Heart left ventricle (tissue), 16 donors: ENCODE data around the gene TBC1D8. TPM values are rescaled to one million over a fixed set of nuclear protein-coding genes. Genes with fewer than 3 reads are reported as not detected.

ENCODE experiments used
- ATAC-seq, 4 donors: fragments of 200-7000 bp; cut with Tn5 transposase; one replicate each; pipeline ENCODE4 v1.9.1; 2020 to 2022; ENCODE audit warnings: moderate library complexity in 4 of 4, mild to moderate bottlenecking in 3 of 4, moderate number of reproducible peaks in 1 of 4
- DNase-seq, 5 donors: peaks; one replicate each; pipeline ENCODE4 v3.0.0-alpha.2; 2020
- H3K27ac ChIP-seq, 12 donors: fragments of 200-600 bp; sonication (generic) in 4 of 12; one replicate each; pipeline versions ENCODE4 v1.5.0 to v1.8.0; 2016 to 2022; ENCODE audit warnings: mild to moderate bottlenecking in 2 of 12
- H3K27me3 ChIP-seq, 9 donors: fragments of 200-600 bp; sonication (generic) in 2 of 9; one replicate each; pipeline versions ENCODE4 v1.5.1 to v1.8.0; 2016 to 2022; ENCODE audit warnings: mild to moderate bottlenecking in 3 of 9
- H3K36me3 ChIP-seq, 9 donors: fragments of 200-600 bp; sonication (generic) in 2 of 9; one replicate each; pipeline versions ENCODE4 v1.5.0 to v1.8.0; 2018 to 2022; ENCODE audit warnings: mild to moderate bottlenecking in 2 of 9
- H3K4me1 ChIP-seq, 12 donors: fragments of 200-600 bp; sonication (generic) in 4 of 12; one replicate each; pipeline versions ENCODE4 v1.5.0 to v1.8.0; 2016 to 2022; ENCODE audit warnings: mild to moderate bottlenecking in 3 of 12
- H3K4me3 ChIP-seq, 12 donors: fragments of 200-600 bp; sonication (generic) in 4 of 12; one replicate each; pipeline versions ENCODE4 v1.5.0 to v1.8.0; 2017 to 2022; ENCODE audit warnings: mild to moderate bottlenecking in 9 of 12, moderate library complexity in 4 of 12
- H3K9me3 ChIP-seq, 12 donors: fragments of 200-600 bp; sonication (generic) in 4 of 12; one replicate each; pipeline versions ENCODE4 v1.5.0 to v1.8.0; 2016 to 2022; ENCODE audit warnings: mild to moderate bottlenecking in 1 of 12
- POLR2A ChIP-seq, 2 donors: fragments of 450-650 bp; IDR thresholded peaks; one replicate each; pipeline ENCODE4 v1.6.1; 2017; ENCODE audit warnings: antibody characterized with exemption in 2 of 2, mild to moderate bottlenecking in 2 of 2, moderate library complexity in 2 of 2
- WGBS, 4 donors: extraction: QIAGEN DNeasy Blood & Tissue Kit in 2 of 4; methylation state at CpG; one replicate each; pipeline versions ENCODE4 v1.1.5 to v1.1.7; 2013 to 2018; 5-methylcytosine and 5-hydroxymethylcytosine counted together
- intact Hi-C, 10 donors: fragments of 100-400 bp; cut with DNase I; formaldehyde crosslinking; loops; one replicate each; pipeline versions ENCODE4 v1.11.1 to v1.14.2; 2022
- polyA plus RNA-seq, 2 donors: library from polyadenylated mRNA; stranded (reverse); fragments of 200-250 nt; gene quantifications; one replicate each; pipeline ENCODE4 v1.2.3, GENCODE V29; 2013
- total RNA-seq, 9 donors: library from RNA; depleted of rRNA in 2 of 9; stranded (reverse); fragments of >200 nt in 2 of 9; fragmentation: NEBNext Ultra II Directional in 3 of 9; extraction: Animal tissue kit (Norgen Biotek cat#: 25700) in 3 of 9; gene quantifications; one replicate each; pipeline versions ENCODE4 v1.1.0 to v1.2.4, GENCODE V29; 2016 to 2023
- TF ChIP-seq, protein P1 (sequence below), 12 donors: fragments of 200-600 bp; sonication (generic) in 4 of 12; IDR thresholded peaks; one replicate each; pipeline versions ENCODE4 v1.5.0 to v1.8.0; 2018 to 2022; ENCODE audit warnings: antibody characterized with exemption in 12 of 12, mild to moderate bottlenecking in 5 of 12
- donor health status: ischemic (EF 13 %, LVEDD 7.1; RV severe dilation, severe dysfunction).
- donor health status: healthy with polysubstance abuse.
- donor health status: DM: no; HTN: yes; CAD: no.
- donor health status: DM: no; HTN: no; CAD: no.
- donor health status: ischemic (EF 25% LVEDD 6.9; RV normal size, moderate dysfunction).
- donor health status: ischemic (EF 25% LVEDD 5.7; RV mildly dilated, moderate dysfunction).
- donor health status: healthy.
- donor health status: DM: yes; HTN: yes; CAD: no.
- donor health status: ischemic (EF 35%, LVEDD 5.7; RV mildly dilated, moderate dysfunction).
- donor health status: nonischemic (EF 11% LVEDD 7.7; RV severe dilation, severe dysfunction).
- donor health status: DM: yes; HTN: yes; CAD: no.
- donor health status: PGD.
- donor health status: ischemic (EF 29% LVEDD 5.4; RV normal size, mild dysfunction).
- donor health status: nonischemic (EF 23%, LVEDD 6.1; RV moderate dilation, normal function).

TBC1D8 gene
- total and polyA plus RNA-seq, 11 donors, result 30.1 to 61.7 (median 42.9) TPM

DNA sequence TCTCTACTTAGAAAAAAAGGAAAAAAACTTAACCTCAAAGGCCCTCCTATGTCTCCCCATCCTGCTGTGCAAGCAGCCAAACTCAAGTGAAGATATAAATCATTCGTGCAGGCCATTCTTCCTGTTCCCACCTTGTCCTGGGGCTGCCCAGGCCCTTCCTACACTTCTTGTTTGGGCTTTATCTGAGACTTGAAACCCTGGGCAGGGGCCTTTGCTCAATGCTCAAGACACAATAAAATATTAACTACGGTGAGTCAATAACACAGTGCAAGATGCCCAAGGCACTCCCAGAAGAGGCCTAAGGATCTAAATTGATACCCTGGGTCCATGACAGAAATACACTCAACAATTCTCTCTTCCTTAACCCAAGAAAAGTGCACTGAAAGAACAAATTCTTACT lies 67.6 kb downstream of the TBC1D8 start:
- Histone ChIP-seq H3K4me1 (peaks cover 0 to 9% (median 0%) of the 10 kb centered on the region in 12 donors), H3K27ac (no peak overlapping the region), H3K27me3 (no peaks in the 10 kb centered on the region), H3K9me3 (no peaks in the 10 kb centered on the region), H3K4me3 (no peak overlapping the region), H3K36me3 (peaks cover 0 to 10% (median 0%) of the 10 kb centered on the region in 9 donors)
- ATAC-seq (no peak), DNase-seq (no peak)
- WGBS, 4 donors, result 46 to 79% (median 75%) methylated on average over 2 of the region's 2 CpGs
- TF ChIP-seq POLR2A (IDR thresholded peaks at IDR 0.05), result no peak
- TF ChIP-seq, protein P1, sequence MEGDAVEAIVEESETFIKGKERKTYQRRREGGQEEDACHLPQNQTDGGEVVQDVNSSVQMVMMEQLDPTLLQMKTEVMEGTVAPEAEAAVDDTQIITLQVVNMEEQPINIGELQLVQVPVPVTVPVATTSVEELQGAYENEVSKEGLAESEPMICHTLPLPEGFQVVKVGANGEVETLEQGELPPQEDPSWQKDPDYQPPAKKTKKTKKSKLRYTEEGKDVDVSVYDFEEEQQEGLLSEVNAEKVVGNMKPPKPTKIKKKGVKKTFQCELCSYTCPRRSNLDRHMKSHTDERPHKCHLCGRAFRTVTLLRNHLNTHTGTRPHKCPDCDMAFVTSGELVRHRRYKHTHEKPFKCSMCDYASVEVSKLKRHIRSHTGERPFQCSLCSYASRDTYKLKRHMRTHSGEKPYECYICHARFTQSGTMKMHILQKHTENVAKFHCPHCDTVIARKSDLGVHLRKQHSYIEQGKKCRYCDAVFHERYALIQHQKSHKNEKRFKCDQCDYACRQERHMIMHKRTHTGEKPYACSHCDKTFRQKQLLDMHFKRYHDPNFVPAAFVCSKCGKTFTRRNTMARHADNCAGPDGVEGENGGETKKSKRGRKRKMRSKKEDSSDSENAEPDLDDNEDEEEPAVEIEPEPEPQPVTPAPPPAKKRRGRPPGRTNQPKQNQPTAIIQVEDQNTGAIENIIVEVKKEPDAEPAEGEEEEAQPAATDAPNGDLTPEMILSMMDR (IDR thresholded peaks at IDR 0.05), result no peak
- intact Hi-C loops, result no loop called here

DNA sequence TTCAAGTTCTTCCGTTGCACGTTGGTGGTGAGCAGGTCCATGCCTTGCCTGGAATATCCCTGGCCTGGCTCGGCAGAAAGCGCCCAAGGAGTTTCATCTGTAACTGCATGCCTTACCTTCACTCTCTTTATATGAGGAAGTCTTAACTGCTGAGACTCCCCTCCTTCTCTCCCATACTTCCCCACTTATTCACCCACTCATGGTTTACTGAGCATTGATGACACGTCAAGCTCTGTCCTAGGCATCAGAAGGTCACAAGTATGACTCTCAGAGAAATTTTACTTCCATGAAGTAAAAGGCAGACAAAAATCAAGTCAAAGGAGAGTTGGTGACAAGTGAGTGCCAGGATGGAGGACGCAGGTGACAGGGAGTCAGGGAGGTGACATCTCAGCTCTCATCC lies 68.2 kb downstream of the TBC1D8 start:
- Histone ChIP-seq H3K4me1 (peaks cover 0 to 9% (median 0%) of the 10 kb centered on the region in 12 donors), H3K36me3 (peaks cover 0 to 10% (median 0%) of the 10 kb centered on the region in 9 donors), H3K27me3 (no peaks in the 10 kb centered on the region), H3K9me3 (no peaks in the 10 kb centered on the region), H3K4me3 (no peak overlapping the region), H3K27ac (no peak overlapping the region)
- DNase-seq, result no peak
- TF ChIP-seq, protein P1 (IDR thresholded peaks at IDR 0.05), result no peak
- TF ChIP-seq POLR2A (IDR thresholded peaks at IDR 0.05), result no peak
- intact Hi-C loops, result no loop called here
- no peak for ATAC-seq
- 91 to 95% (median 92%) methylated on average over 6 of the region's 6 CpGs for WGBS, 4 donors

DNA sequence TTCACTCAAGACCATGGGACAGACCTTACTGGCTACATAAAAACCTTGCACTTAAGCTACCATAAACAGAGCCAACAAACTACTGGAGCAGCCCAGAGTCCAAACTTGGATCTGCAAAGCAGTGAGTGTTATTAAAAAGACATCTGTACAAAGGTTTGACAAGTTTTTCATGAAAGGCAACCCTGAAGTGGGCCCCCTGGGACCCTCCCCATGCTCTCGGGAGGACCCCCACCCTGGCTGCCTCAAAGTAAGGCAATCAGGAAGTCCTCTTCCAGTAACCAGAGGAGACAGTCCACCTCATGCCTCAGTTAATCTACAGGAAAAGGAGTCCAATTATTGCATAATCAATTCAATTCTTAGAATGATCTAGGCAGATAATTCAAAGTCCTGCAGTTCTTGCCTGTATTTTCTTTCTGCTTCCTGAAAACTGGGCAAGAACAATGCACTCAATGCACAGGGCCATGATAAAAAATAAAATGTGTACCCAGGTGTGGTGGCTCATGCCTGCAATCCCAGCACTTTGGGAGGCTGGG lies 69.7 kb downstream of the TBC1D8 start:
- H3K4me3 ChIP-seq, result no peak overlapping the region
- no peaks in the 10 kb centered on the region for H3K27me3 ChIP-seq
- intact Hi-C loops, result no loop called here
- 64 to 90% (median 80%) methylated on average over 1 of the region's 1 CpG for WGBS, 4 donors
- ATAC-seq (no peak), DNase-seq (no peak)
- H3K4me1 ChIP-seq, result peaks cover 0 to 19% (median 5%) of the 10 kb centered on the region in 12 donors
- peaks cover 0 to 10% (median 0%) of the 10 kb centered on the region in 9 donors for H3K36me3 ChIP-seq
- TF ChIP-seq, protein P1 (IDR thresholded peaks at IDR 0.05), result no peak
- TF ChIP-seq POLR2A (IDR thresholded peaks at IDR 0.05), result no peak
- no peaks in the 10 kb centered on the region for H3K9me3 ChIP-seq
- H3K27ac ChIP-seq, result no peak overlapping the region

DNA sequence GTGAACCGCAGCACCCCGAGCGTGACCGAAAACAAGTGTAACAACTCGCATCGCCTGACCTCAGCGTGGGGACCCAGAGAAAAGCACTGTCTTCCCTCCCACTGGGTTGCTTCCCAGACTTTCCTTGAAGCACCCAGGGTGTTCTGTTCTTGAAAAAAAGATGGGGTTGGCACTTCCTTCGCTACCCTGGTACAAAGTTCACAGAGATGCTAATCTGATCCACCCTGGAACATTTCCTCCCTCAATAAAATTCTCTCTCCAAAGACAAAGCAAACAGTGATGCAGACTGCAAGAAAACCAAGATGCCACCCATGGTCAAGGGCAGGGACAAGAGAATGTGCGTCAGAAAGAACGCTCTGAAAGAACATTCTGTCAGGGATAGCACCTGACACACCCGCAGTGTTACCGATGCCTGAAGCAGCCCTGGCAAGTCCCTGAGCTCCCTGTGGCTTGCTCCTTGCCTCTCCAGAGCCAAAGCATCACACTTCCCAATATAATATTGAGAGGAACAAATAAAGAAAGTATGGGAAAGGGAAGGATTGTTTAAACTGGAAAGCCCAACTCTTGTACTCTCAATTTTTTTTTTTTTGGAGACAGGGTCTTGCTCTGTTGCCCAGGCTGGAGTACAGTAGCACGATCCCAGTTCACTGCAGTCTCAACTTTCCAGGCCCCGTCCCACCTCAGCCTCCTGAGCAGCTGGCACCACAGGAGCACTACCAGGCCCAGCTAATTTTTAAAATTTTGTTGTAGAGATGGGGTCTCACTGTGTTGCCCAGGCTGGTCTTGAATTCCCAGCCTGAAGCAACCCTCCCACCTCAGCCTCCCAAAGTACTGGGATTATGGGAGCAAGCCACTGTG lies 70.7 kb downstream of the TBC1D8 start:
- 94 to 96% (median 95%) methylated on average over 14 of the region's 14 CpGs for WGBS, 4 donors

More for the DNA sequence above, 70.7 kb downstream of the TBC1D8 start:
- TF ChIP-seq POLR2A (IDR thresholded peaks at IDR 0.05), result no peak
- TF ChIP-seq, protein P1 (IDR thresholded peaks at IDR 0.05), result no peak
- Histone ChIP-seq H3K4me1 (peaks cover 0 to 24% (median 7%) of the 10 kb centered on the region in 12 donors), H3K27me3 (no peaks in the 10 kb centered on the region), H3K27ac (no peak overlapping the region), H3K4me3 (no peak overlapping the region), H3K36me3 (peaks cover 0 to 10% (median 0%) of the 10 kb centered on the region in 9 donors), H3K9me3 (no peaks in the 10 kb centered on the region)
- DNase-seq (no peak), ATAC-seq (peak in 2 of 4 donors; percentile 48 to 51)
- intact Hi-C loops, result no loop called here
